ENCODE results near the gene KIAA1549.

- no peak for TF ChIP-seq CTCF (IDR thresholded peaks at IDR 0.05)
- no peak for TF ChIP-seq POLR2A (IDR thresholded peaks at IDR 0.05)
Observed at GRCh38 chr7:138917771-138918170, 63.4 kb downstream of the KIAA1549 start.

All from testis (tissue), 2 donors.